DMS114 treated with DMSO at 0.1 percent for 48 hours (cell line): ENCODE results near the gene FRAS1.
"Not testable (repeated sequence)": the region's sequence is repeated elsewhere in the genome, so short reads cannot be mapped to it uniquely, and the experiment has no call there.

Experiments
- DNase-seq: peaks from one replicate; lab custom pipeline; 2025; ENCODE audit not compliant: unreplicated experiment; lab: John Stamatoyannopoulos, UW

Gene FRAS1

DNA sequence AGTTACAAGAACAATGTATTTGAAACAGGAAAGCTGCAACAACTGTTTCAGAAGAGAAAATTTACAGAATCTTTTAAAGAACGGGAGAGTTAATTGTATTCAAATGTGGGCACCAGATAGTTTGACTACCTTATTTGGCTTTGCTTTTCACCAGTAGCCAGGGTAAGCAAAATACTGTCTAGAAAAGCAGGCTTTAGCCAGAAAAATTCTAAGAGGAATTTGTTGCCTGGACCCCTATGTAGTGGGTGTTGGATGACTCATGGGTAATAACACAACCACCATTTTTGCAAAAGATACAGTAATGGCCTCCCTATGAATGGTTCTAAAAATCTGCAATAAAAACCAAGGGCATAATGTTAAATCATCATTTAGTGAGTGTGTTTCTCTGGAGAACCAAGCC is 261.0 kb downstream of the FRAS1 start:
- no peak for DNase-seq

DNA sequence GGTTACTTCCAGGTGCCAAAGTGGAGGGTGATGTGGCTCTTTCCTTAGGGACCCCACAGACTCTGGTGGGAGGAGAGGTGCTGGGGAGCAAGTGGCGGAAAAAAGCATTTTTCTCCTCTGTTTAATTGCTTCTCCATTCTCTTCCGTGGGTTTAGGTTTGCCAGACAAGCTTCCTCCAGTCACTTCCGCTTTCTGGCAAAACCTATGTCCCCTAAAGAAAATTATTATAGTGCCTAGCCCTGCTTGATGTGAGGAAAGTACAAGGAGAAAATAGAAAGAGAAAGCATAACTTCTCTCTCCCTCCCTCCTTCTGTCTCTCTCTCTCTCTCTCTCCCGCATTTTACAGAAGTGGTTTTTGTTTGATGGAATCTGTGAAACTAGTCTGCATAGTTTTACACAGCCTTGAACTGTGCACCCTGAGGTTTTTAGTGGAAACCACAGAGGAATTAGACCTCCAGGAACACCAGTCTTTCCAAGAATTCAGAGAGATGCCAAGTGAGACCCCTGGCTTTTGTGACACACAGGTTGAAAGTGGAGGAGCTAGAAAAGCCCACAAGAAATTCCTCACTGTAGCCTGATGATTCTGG is 263.3 kb downstream of the FRAS1 start:
- DNase-seq = no peak

DNA sequence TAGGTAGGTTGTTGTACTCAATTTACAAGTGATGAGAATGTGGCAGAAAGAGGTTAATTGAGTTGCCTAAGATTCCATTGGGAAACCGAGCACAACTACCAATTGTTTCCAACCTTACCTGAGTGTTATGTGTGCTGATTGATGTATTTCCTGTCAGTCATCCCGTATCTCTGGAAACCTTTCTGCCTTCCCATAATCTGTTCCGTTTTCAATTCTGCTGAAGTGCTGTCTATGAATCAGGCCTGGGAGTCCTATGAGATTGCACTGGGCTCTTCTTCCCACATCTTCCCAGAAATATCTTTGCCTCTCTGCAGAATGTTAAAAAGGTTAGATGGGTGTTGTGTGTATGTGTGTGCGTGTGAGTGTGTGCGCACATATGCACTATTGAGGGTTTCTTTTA is 264.9 kb downstream of the FRAS1 start:
- no peak for DNase-seq

DNA sequence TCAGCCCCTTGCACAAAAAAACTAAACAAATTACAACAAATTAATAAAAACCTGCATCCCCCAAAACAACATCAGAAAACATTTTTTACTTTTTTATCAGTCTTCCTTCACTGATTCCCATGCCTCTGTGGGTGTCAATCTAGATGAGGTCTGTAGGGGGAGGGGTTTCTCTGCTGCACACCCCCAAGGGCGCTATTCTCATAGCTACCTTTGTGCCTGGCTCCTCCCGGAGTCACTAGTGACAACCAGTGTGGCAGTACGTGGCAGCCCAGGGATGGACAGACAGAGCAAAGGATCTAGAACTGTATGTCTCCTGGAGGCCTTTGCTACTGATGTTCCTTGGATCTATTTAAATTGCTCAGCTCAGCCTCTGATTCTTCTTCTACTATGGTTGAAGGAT is 266.3 kb downstream of the FRAS1 start:
- DNase-seq = no peak

DNA sequence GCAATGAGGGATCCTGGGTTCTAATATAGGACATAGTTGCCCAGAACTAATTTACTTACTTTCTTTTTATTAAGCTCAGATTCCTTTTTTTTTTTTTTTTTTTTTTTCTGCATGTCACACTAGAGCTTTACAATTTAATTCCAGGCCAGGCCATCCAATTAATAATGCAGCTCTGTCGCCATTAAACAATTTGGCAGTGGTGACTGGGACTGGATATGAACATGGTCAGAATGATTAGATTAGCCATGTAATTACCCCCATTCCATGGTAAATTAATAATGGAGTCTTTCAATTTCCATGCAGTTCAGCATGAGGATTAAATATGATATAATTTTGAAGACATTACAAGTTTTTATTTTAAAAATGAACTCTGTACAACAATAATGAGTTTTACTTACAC is 267.5 kb downstream of the FRAS1 start:
- DNase-seq = no peak

DNA sequence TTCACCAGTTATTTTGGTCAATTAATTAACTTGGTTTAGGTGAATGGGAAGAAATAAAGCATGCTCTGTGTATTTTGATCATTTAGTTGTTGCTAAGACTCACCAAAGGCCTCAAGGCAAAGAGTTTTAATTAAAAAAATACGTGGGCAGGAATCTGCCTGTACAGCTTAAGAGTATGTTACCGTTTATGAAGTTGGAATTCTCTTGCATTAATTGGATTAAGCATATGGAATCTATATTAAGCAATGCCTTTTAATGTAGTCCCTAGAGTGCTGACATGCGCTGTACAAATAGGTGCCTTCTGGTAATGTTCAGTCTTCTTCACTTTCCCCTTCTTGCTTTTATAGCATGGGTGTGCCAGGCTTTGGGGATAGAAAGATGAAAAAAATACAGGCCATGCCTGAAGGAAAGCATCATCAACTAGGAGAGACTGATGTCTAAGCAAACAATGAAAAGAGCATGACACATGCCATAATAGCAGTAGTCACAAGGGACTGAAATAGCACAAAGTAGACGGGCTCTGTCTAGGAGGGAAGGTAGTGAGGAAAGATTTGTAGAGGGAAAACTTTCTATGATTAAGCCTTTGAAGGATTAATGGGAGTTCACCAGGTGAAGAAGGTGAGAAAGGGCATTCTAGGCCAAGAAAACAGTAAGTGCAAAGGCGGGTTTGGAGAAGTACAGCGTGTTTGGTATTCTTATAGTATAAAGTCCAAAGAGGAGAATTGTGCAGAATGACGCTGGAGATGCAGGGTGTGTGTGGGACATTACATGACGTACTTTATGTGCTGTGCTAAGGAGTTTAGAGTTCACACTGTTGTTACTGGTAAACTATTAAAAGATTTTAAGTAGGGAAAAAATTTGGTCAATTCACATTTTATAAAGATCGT is 268.4 kb downstream of the FRAS1 start:
- no peak for DNase-seq

DNA sequence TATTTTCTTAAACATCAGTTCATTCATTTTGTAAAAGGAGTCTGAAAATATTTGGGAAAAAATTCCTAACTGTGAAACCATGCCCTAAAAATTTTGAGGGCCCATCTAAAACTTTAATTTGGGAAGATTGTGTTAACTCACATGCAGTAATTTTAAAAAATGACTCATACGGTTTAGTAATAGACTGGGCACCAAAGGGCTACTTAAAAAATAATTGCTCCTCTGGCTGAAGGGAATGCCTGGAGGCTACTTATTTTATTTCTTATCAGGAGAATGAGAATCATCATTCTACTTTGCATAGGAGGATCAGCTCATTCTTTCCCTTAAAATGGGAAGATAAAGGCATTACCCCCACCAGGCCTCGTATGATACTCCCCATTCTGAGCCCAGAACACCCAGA is 271.5 kb downstream of the FRAS1 start:
- DNase-seq = not testable (repeated sequence)

DNA sequence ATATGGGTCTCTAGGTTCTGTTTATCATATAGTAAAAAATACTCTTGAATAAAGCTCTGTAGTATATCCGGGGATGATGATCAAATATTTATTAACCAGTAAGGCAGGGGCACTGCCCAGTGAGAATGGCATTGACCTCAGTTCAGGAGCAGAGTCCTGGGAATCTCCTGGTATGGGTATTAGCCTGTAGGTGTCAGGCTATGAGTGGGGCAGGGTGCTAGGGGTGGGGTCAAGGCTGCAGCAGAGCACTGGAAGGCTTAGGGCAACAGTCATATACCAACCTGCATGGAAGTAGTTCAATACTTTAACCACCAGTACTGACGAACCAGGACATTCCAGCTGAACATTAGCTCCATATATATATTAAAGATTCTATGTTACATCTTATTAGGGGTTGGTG is 274.1 kb downstream of the FRAS1 start:
- no peak for DNase-seq

DNA sequence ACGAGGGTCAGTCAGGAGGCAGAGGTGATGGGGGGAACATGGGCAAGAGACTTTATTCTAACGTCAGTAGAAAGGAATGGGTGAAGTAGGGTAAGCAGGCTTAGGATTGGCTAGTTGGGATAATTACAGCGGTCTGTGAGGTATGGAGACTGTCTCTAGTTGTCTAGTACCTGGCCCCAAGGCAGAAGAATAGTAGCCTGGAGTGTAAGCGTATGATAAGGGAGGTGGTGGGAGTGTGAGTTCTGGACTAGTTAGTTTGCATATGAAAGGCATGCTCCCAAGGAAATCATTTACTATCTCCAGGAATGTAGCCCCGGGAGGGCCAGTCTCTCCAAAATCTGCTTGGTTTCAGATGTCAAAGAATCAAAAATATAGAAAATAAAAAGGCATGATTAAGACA is 274.8 kb downstream of the FRAS1 start:
- no peak for DNase-seq

DNA sequence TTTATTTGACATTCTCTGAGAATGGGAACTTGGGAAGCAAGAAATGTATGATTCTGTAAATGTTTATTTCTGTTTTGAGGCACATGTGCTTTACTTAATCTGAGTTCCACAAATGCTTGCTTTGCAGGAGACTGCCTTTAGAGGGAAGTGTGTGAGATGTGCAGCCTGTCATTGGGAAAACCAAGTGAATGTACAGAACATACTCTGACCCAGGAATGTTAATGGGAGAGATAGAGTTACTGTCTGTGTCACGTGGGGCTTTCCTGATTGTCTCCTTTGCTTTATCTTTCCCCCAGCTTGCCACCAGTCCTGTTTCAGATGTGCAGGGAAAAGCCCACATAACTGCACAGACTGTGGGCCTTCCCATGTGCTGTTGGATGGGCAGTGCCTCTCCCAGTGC is 275.9 kb downstream of the FRAS1 start:
- no peak for DNase-seq

DNA sequence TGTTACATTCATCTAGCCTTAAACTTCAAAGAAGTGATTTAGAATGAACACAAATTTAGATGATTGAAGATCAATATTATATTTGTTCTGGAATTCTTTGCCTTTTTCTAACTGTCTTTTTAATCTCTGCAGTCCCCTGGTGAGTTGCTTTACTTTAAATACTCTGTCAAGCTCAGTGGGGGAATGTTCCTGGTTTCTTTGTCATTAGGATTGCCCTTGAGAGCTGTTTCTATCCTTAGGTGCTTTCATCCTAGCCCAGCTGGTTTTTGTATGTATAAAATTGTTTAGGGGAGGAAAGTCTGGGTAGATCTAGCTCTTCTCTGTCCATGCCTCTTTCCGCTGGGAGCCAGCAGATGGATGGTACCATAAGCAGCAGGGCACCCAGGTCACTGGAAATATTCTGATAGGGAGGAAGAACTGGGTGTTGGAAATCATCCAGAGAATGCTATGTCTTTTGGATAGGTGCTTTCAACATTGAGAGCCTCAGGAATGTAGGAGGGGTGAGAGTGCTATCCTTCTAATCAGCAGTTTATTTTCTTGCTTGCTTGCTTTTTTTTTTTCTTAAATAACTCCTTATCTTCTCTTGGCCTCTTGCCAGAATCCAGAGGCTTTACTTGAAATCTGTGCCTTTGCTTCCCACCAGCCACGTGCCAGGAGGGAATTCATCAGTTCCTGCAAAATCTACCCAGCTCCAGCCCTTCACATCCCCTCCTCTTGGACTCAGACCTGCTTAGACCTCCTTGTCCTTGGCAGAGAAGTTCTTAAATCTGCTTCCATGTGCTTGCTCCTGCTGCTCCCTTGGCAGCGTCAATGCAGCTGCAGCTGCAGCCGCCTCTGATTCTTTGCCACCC is 279.2 kb downstream of the FRAS1 start:
- DNase-seq = no peak

DNA sequence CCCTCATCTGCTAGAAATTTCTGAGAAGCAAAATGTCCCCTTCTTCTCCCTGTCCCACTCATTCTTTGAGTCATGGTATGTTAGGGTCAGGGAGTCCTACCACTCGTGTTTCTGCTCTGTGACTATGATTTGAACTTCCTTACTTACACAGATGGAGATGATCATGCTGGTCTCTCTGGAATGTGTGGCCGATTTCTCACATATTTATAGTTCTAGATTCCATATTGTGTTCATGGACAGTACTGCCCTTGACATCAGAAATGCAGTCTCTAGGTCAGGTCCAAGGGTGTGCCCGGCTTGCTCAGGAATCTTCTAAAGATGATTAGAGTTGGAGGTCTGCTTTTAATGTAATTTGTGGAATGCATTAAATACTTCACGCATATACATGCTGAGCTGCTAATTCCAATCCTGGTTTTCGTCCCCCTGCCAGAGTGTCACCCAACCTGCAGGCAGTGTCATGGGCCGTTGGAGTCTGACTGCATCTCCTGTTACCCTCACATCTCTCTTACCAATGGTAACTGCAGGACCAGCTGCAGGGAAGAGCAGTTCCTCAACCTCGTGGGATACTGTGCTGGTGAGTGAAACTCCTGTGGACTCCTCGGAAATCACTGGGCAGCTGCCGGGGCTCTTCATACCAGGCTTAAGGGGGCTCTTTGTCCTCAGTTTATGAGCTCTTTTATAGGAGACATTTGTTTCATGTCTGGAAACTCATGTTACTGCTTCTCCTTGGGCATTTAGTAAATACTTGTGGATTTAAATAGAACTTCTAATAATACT is 280.3 kb downstream of the FRAS1 start:
- no peak for DNase-seq

DNA sequence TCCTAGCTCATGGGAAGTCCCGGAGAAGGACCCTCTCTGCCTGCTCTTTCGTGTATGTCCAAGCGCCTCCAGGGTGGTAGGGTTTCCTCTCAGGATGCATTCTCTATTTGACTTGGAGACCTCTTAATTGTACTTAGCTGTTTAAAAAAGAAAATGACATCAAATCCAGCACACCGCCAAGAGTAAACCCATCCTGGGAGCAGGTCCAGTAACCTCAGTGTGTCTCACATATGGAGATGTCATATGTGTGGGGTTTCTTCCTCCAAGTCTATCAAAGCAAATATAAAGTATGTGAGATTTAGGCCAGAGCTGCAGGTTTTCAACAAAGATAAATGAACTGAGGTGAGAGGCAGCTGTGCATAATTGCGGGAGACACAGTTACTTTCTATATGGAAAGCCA is 285.0 kb downstream of the FRAS1 start:
- no peak for DNase-seq

DNA sequence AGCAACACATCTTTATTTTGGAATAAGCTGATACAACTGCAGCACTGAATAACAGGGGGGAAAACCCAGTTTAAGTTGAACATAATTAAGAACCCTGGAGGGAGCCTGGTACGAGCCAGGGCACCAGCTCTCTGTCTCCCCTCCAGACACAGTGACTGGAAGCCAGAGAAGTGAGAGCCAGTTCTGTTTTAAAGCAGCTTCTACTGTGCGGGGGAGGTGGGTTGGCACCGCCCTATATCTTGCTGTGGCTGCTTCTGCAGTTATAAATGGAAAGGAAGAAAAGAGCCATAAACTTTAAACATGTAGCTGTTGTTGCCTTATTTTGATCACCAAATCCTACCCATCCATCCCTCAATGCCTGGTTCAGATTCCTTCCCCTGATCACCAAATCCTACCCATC is 286.6 kb downstream of the FRAS1 start:
- DNase-seq = no peak

DNA sequence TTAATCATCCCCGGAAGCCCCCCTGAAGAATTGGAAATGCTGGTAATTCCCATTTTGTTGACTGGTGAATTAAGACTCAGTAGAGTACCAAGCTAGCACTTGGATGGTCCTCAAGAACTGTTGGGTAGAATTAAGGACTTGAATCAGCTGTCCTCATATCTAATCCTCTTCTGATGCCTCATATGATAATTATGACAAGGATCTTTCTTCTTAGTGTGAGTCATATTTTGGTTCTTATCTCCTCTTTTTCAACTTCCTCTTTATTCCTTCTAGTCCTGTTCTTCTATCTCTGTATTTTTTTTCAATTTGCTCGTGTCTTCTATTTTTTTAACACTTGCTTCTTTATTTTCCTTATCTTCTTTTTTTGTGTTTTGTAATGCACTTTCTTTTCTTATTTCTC is 288.1 kb downstream of the FRAS1 start:
- no peak for DNase-seq

DNA sequence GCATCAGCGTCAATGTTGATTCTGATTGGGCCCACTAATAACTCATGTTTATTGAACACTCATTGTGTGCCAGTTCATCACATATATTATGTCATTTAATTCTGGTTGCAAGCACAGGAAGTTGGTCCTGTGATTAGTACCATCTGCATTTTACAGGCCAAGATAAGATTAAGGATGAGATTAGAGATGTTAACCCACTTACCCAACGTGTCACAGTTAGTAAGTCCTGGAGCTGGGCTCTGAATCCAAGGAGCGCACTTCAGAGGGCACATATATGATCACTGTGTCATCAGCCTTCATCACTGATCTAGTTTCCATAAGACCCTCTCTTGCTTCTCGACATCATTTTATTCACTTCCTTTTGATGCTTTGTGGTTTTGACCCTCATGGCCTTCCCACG is 289.1 kb downstream of the FRAS1 start:
- no peak for DNase-seq

DNA sequence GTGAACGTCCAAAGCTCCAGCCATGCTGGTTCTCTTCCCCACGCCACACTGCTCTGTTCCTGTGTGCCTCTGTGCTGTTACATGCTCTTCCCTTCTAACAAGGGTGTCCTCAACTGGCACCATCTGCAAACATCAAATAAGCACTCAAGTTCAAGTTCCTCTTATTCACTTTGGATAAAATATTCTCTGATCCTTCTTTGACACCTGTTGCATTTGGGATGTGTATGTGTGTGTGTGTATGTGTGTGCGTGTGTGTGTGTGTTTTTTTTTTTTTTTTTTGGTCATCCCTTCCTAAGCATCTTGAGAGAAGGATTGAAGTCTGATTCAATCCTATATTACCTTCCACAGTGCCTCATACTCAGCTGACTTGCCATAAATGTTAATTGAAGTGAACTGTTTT is 290.4 kb downstream of the FRAS1 start:
- DNase-seq = no peak

DNA sequence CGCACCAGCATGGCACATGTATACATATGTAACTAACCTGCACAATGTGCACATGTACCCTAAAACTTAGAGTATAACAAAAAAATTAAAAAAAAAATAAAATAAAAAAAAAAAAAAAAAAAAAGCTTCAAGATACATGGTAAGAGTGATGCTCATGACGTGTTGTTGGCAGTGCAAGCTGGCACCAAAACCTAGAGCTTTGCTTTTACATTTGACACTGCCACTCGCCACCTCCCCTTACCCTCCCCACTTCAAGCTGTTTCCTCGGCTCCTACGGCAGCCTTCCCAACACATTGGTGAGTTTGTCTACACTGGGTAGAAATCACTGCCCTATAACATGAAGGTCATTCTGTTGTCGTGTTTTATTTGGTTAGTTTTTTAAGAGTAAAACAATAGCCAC is 296.8 kb downstream of the FRAS1 start:
- no peak for DNase-seq

DNA sequence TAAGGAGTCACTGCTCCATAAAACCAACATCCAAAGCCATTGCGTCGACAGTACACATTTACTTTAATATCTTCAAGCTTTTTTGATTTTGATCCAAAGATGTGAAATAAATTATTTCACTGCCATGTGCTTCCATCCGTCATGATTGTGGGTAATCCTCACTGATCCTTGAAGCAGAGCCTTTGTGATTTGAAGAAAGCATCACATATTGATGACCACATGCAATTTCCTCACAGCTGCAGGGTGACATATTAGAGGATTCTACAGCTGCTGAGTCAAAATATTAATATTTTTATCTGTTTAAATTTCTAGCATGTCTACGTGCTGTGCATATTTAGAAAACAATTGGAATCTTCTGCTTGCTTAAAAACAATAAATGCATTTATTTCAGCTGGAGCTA is 297.7 kb downstream of the FRAS1 start:
- no peak for DNase-seq

DNA sequence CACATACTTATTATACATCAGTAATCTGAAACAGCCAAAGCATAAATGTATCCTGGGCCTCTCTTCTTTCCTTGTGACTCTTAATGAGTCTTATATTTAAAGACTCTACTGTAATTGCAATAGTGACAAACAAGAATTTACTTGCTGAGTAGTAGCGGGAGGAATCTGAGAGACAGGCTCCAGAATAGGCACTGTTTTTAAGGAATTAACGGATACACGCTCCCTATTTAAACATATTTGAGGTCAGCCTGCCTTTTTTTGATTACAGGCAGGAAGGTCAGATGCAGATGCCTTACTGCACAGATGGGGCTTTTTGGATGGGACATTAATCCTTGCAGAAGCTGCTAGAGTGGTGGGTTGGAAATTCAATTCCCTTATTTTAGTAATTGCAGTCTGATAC is 298.2 kb downstream of the FRAS1 start:
- no peak for DNase-seq

DNA sequence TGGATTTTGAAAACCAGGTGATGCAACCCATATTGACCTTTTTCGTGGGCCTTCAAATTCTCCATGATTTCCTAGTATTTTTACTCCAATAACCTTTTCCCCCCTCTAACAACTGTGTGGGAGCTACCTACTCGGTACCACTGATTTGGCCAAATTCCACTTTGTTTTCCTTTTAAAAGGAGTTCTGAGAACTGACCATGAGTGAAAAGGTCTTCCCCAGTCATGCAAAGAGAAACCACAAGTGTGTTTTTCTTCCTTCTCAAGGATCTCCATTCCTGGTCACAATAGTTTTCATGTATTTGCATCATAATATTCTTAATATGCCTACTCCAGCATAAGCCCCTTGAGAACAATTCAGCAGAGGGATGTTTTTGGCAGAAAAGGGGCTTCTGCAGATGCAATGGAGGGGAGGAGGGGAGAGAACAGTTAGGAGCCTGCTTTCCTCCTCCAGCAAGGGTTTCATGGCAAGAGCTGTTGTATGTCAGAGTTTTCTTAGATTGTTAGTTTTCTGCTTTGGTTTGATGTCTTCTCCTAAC is 299.2 kb downstream of the FRAS1 start:
- no peak for DNase-seq
